ENCODE data around the gene AP4S1. TPM values are rescaled to one million over a fixed set of nuclear protein-coding genes. Genes with fewer than 3 reads are reported as not detected.

Gene AP4S1
- total RNA-seq, 1 donor, result 7.9 TPM

DNA sequence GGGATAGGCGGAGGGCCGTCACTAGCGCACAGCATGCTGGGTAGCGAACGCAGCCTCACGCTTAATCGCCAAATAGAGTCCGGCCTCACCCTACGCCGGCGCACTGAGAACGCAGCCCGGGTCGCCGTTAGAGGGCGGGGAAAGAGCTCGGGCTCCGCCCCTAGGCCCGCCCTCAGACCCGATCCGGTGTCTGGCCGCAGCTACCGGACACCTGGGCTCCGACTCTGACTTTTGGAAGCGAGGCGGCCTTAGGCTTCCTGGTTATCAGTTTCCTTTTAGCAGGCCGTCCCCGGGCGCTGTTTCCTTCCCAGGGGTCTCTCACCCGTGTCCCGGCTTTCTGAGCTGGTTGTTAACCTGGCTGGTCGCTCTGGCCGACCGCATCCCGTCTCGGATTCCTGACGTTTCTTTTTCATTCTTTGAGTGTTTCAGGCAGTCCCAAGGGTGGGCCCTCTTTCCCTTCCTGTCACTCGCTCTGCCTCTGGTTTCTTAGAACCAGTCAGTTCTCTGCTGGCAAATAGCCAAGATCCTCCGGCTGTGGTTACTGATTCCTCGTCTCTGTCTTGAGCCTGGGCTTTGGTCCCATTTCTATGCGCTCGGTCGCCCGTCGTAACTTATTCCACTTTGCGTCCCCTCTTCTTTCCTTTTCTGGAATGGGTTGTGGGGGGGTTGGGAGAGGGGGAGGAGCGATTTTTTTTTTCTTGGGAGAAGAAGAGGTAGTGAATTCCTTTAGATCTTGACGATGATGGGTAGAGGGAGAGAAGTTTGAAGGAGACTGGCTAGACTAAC is 1.2 kb downstream of the AP4S1 start:
- TF ChIP-seq, protein P1, sequence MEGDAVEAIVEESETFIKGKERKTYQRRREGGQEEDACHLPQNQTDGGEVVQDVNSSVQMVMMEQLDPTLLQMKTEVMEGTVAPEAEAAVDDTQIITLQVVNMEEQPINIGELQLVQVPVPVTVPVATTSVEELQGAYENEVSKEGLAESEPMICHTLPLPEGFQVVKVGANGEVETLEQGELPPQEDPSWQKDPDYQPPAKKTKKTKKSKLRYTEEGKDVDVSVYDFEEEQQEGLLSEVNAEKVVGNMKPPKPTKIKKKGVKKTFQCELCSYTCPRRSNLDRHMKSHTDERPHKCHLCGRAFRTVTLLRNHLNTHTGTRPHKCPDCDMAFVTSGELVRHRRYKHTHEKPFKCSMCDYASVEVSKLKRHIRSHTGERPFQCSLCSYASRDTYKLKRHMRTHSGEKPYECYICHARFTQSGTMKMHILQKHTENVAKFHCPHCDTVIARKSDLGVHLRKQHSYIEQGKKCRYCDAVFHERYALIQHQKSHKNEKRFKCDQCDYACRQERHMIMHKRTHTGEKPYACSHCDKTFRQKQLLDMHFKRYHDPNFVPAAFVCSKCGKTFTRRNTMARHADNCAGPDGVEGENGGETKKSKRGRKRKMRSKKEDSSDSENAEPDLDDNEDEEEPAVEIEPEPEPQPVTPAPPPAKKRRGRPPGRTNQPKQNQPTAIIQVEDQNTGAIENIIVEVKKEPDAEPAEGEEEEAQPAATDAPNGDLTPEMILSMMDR (IDR thresholded peaks at IDR 0.05; ENCODE audit: insufficient read depth, low read length), result no peak
- peak overlapping the region; percentile 96 for H3K4me3 ChIP-seq (ENCODE audit: low read depth, low read length)
- DNase-seq (ENCODE audit: low read depth), result peak; percentile 96

DNA sequence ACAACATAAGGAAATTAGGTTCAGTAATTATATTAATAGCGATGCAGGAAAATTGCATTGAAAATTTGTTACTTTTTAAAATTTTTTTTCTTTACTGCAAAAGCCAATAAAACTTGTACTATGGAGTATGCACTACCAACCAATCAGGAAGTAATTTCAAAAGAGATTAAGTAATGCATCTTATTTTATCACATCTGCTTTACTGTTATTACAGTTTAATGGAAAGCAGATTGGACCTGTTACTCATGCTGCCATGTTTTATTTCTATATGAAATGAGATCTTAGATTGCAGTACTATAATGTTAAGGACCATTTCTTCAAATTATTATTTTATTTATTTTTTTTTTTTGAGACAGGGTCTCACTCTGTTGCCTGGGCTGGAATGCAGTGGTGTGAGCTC is 2.4 kb downstream of the AP4S1 start:
- TF ChIP-seq, protein P1 (IDR thresholded peaks at IDR 0.05; ENCODE audit: insufficient read depth, low read length), result no peak

DNA sequence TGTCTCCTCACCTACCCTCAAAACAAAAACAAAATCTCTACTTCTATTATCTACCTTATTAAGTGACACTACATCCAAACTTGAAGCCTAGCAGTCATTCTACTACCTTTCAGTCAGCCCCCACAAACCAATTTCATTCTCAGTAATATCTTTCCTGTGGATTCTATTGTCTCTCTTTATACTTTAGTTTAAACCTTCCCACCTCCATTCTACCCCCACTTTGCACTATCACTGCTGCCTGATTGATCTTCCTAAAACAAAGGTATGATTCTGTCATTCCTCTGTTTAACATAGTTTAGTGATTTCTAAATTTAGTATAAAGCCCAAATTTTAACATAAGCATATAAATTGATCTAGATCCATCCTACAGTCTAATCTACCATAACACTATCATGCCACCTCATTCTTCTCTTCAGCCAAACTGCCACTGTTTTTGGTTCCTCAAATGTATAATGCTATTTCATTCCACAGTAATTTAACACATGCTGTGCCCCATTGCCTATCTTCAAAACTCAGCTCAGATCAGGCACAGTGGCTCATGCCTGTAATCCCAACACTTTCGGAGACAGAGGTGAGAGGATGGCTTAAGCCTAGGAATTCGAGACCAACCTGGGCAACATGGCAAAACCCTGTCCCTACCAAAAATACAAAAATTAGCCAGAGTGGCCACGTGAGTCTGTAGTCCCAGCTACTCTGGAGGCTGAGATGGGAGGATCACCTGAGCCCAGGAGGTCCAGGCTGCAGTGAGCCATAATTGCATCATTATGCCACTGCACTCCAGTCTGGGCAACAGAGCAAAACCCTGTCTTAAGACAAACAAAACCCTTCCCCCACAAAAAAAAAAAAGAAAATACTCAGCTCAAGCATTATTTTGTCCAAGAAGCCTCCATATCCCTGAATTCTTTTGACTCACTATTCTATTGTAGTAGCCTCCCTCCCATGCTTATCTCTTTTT is 3.8 kb downstream of the AP4S1 start:
- H3K4me3 ChIP-seq (ENCODE audit: low read depth, low read length), result no peak overlapping the region
- DNase-seq (ENCODE audit: low read depth), result peak; percentile 32
- TF ChIP-seq, protein P1 (IDR thresholded peaks at IDR 0.05; ENCODE audit: insufficient read depth, low read length), result no peak

More for the DNA sequence above, 2.4 kb downstream of the AP4S1 start:
- no peak overlapping the region for H3K4me3 ChIP-seq (ENCODE audit: low read depth, low read length)
- DNase-seq (ENCODE audit: low read depth), result no peak

DNA sequence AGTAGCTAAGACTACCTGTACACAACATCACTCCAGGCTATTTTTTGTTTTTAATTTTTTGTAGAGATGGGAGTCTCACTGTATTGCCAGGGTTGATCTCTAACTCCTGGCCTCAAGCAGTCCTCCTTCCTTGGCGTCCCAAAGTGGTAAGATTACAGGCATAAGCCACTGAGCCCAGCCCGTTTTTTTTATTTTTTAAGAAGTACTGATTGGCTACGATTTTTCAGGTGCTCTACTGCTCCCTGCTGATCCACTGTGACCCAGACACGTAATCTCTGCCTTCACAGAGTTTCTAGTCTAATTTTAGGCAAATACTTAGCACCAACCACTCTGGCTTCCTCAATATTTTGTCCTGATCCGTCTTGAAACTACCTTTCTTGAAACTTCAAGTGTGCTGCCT is 5.0 kb downstream of the AP4S1 start:
- no peak overlapping the region for H3K4me3 ChIP-seq (ENCODE audit: low read depth, low read length)
- DNase-seq (ENCODE audit: low read depth), result no peak
- TF ChIP-seq, protein P1 (IDR thresholded peaks at IDR 0.05; ENCODE audit: insufficient read depth, low read length), result no peak

DNA sequence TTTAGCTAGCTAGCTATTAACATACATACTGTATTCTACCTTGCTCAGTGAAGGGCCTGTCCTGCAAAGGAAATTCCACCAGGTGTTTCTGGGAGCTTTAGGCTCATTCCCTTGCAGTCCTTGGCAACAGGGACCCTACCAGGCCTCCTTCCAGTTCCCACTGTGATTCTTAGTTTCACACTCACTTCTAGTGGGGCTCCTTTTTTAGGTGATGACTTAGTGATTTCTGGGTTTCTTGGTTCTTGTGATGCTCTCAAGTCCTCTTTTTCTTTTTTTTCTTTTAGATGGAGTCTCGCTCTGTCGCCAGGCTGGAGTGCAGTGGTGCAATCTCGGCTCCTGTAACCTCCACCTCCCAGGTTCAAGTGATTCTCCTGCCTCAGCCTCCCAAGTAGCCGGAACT is 11.1 kb downstream of the AP4S1 start:
- no peak overlapping the region for H3K4me3 ChIP-seq (ENCODE audit: low read depth, low read length)
- no peak for DNase-seq (ENCODE audit: low read depth)
- TF ChIP-seq, protein P1 (IDR thresholded peaks at IDR 0.05; ENCODE audit: insufficient read depth, low read length), result no peak

DNA sequence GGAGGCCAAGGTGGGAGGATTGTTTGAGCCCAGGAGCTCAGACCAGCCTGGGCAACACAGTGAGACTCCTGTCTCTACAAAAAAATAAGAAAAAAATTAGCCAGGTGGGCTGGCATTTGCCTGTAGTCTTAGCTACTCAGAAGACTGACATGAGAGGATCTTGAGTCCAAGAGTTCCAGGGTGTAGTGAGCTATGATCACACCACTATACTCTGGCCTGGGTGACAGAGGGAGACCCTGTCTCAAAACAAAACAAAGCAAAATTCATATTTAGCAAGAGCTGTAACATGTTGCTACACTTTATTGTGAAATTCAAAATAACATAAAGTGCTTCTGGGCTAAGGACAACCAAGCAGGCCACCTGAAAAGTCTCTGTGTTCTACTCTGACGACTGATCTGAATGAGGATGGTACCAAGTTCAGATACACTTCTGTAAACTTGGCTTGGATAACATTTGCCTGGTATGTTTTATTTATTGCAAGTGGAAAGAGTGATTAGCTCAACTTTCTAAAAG is 12.3 kb downstream of the AP4S1 start:
- TF ChIP-seq, protein P1 (IDR thresholded peaks at IDR 0.05; ENCODE audit: insufficient read depth, low read length), result no peak
- no peak for DNase-seq (ENCODE audit: low read depth)

More for the DNA sequence above, 12.3 kb downstream of the AP4S1 start:
- no peak overlapping the region for H3K4me3 ChIP-seq (ENCODE audit: low read depth, low read length)

Data from fibroblast of the aortic adventitia (primary cell).